ENCODE results near the gene LTA. TPM values are rescaled to one million over a fixed set of nuclear protein-coding genes. Genes with fewer than 3 reads are reported as not detected.
A peak's percentile ranks its signal among the peaks of the same experiment; 100 is the strongest.

The LTA gene
- polyA plus RNA-seq, 3 donors, result 0.26 to 0.28 TPM; not detected in 1

- peaks cover 18 to 25% of the 10 kb centered on the region in 2 donors for H3K36me3 ChIP-seq (replicated peaks in 1 of 2; ENCODE audit: control insufficient read depth in 1 of 2, insufficient read depth in 2 of 2, low read length in 2 of 2)
- peaks cover 31 to 32% of the 10 kb centered on the region in 2 donors for H3K36me3 Mint-ChIP-seq
- no peaks in the 10 kb centered on the region for H3K27me3 ChIP-seq (ENCODE audit: control insufficient read depth in 2 of 2, insufficient read depth in 2 of 2, low read length in 2 of 2)
Measured at GRCh38 chr6:31577579-31577966, 5.5 kb downstream of the LTA start.

DNA sequence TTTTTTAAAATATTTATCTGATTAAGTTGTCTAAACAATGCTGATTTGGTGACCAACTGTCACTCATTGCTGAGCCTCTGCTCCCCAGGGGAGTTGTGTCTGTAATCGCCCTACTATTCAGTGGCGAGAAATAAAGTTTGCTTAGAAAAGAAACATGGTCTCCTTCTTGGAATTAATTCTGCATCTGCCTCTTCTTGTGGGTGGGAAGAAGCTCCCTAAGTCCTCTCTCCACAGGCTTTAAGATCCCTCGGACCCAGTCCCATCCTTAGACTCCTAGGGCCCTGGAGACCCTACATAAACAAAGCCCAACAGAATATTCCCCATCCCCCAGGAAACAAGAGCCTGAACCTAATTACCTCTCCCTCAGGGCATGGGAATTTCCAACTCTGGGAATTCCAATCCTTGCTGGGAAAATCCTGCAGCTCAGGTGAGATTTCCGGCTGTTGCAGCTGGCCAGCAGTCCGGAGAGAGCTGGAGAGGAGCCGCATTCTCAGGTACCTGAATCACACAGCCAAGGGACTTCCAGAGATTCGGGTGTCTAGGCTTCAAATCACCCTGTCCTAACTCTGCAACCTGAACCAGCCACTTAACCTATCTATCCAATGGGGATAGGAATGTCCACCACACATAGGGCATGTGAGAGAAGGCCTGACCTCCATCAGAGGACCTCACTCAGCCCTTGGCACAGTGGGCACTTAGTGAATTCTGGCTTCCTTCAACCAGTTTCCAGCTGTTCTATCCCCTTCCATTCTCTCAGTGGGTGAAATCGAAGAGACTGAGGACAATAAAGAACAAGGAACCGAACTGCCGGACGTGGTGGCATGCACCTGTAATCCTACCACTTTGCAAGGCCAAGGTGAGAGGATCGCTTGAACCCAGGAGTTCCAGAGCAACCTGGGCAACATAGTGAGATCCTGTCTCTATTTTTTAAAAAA is 6.4 kb downstream of the LTA start:
- Histone ChIP-seq H3K27ac (ENCODE audit: low read depth in 1 of 2, low read length in 2 of 2) (no peak overlapping the region), H3K9me3 (replicated peaks in 1 of 2; ENCODE audit: control insufficient read depth in 1 of 2, insufficient read depth in 1 of 2, low read length in 2 of 2) (no peaks in the 10 kb centered on the region), H3K79me2 (ENCODE audit: insufficient read depth, low read length) (peaks cover 62% of the 10 kb centered on the region), H3K27me3 (ENCODE audit: control insufficient read depth in 2 of 2, insufficient read depth in 2 of 2, low read length in 2 of 2) (no peaks in the 10 kb centered on the region), H3K36me3 (replicated peaks in 1 of 2; ENCODE audit: control insufficient read depth in 1 of 2, insufficient read depth in 2 of 2, low read length in 2 of 2) (peaks cover 18 to 25% of the 10 kb centered on the region in 2 donors), H3K4me3 (replicated peaks in 1 of 3; ENCODE audit: low read depth in 2 of 3, low read length in 3 of 3) (peak overlapping the region in 1 of 3 experiments; percentile 2), H2AFZ (ENCODE audit: insufficient read depth, low read depth, low read length, poor library complexity, severe bottlenecking) (no peak overlapping the region), H4K20me1 (ENCODE audit: insufficient read depth, low read length) (peaks cover 39% of the 10 kb centered on the region), H3K9ac (ENCODE audit: insufficient read depth, low read length, poor library complexity, severe bottlenecking) (no peak overlapping the region), H3K4me1 (ENCODE audit: control insufficient read depth in 1 of 2, insufficient read depth in 2 of 2, low read length in 2 of 2) (peaks cover 71 to 89% of the 10 kb centered on the region in 2 donors), H3K4me2 (replicated peaks; ENCODE audit: extremely low read depth, low read length, poor library complexity, severe bottlenecking) (no peak overlapping the region)
- peaks cover 86% of the 10 kb centered on the region for H3K4me1 Mint-ChIP-seq
- TF ChIP-seq, protein P1, sequence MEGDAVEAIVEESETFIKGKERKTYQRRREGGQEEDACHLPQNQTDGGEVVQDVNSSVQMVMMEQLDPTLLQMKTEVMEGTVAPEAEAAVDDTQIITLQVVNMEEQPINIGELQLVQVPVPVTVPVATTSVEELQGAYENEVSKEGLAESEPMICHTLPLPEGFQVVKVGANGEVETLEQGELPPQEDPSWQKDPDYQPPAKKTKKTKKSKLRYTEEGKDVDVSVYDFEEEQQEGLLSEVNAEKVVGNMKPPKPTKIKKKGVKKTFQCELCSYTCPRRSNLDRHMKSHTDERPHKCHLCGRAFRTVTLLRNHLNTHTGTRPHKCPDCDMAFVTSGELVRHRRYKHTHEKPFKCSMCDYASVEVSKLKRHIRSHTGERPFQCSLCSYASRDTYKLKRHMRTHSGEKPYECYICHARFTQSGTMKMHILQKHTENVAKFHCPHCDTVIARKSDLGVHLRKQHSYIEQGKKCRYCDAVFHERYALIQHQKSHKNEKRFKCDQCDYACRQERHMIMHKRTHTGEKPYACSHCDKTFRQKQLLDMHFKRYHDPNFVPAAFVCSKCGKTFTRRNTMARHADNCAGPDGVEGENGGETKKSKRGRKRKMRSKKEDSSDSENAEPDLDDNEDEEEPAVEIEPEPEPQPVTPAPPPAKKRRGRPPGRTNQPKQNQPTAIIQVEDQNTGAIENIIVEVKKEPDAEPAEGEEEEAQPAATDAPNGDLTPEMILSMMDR (IDR thresholded peaks at IDR 0.05), result no peak
- H3K27ac Mint-ChIP-seq, result peak overlapping the region in 1 of 7 donors; percentile 35
- peaks cover 0 to 3% (median 0%) of the 10 kb centered on the region in 7 donors for H3K9me3 Mint-ChIP-seq
- intact Hi-C loops (cut with micrococcal nuclease), result no loop called here
- H3K27me3 Mint-ChIP-seq (ENCODE audit: low read depth in 3 of 3), result peaks cover 0 to 2% (median 1%) of the 10 kb centered on the region in 3 donors
- peaks cover 31 to 36% of the 10 kb centered on the region in 2 donors for H3K36me3 Mint-ChIP-seq
- peak in 1 of 3 donors; percentile 12 for DNase-seq
- 98% methylated on average over 8 of the region's 12 CpGs for WGBS (ENCODE audit: insufficient coverage)
- no peak overlapping the region for H3K4me3 Mint-ChIP-seq

More at GRCh38 chr6:31577579-31577966, 5.5 kb downstream of the LTA start:
- Histone ChIP-seq H3K4me1 (ENCODE audit: control insufficient read depth in 1 of 2, insufficient read depth in 2 of 2, low read length in 2 of 2) (peaks cover 63 to 80% of the 10 kb centered on the region in 2 donors), H4K20me1 (ENCODE audit: insufficient read depth, low read length) (peaks cover 39% of the 10 kb centered on the region), H3K9ac (ENCODE audit: insufficient read depth, low read length, poor library complexity, severe bottlenecking) (no peak overlapping the region), H2AFZ (ENCODE audit: insufficient read depth, low read depth, low read length, poor library complexity, severe bottlenecking) (no peak overlapping the region), H3K4me2 (replicated peaks; ENCODE audit: extremely low read depth, low read length, poor library complexity, severe bottlenecking) (peak overlapping the region; percentile 98), H3K79me2 (ENCODE audit: insufficient read depth, low read length) (peaks cover 54% of the 10 kb centered on the region), H3K9me3 (replicated peaks in 1 of 2; ENCODE audit: control insufficient read depth in 1 of 2, insufficient read depth in 1 of 2, low read length in 2 of 2) (no peaks in the 10 kb centered on the region), H3K4me3 (replicated peaks in 1 of 3; ENCODE audit: low read depth in 2 of 3, low read length in 3 of 3) (peak overlapping the region in 2 of 3 experiments; percentile 71 to 97), H3K27ac (ENCODE audit: low read depth in 1 of 2, low read length in 2 of 2) (no peak overlapping the region)
- H3K27me3 Mint-ChIP-seq (ENCODE audit: low read depth in 3 of 3), result peaks cover under 1 to 5% (median 2%) of the 10 kb centered on the region in 3 donors
- intact Hi-C loops (cut with micrococcal nuclease), result no loop called here
- TF ChIP-seq, protein P1 (IDR thresholded peaks at IDR 0.05), result no peak
- 100% methylated on average over 1 of the region's 3 CpGs for WGBS (ENCODE audit: insufficient coverage)
- peak overlapping the region; percentile 39 to 94 for H3K4me3 Mint-ChIP-seq
- DNase-seq, result no peak
- H3K4me1 Mint-ChIP-seq, result peaks cover 81% of the 10 kb centered on the region
- peaks cover 0 to 3% (median 0%) of the 10 kb centered on the region in 7 donors for H3K9me3 Mint-ChIP-seq
- H3K27ac Mint-ChIP-seq, result peak overlapping the region in 2 of 7 donors; percentile 27 to 98
